Measurements from ENCODE around the gene CCDC134.
A peak's percentile ranks its signal among the peaks of the same experiment; 100 is the strongest.
"Not testable (repeated sequence)": the region's sequence is repeated elsewhere in the genome, so short reads cannot be mapped to it uniquely, and the experiment has no call there.

The CCDC134 gene

GRCh38 chr22:41826430-41827383, 26.2 kb downstream of the CCDC134 start:
- no peak for DNase-seq

- DNase-seq = no peak
Measured at GRCh38 chr22:41827671-41828070, 27.2 kb downstream of the CCDC134 start.

GRCh38 chr22:41828516-41828915, 28.0 kb downstream of the CCDC134 start:
- peak; percentile 41 for DNase-seq

GRCh38 chr22:41830174-41830573, 29.7 kb downstream of the CCDC134 start:
- DNase-seq = no peak

- no peak for DNase-seq
Measured at GRCh38 chr22:41831383-41831782, 30.9 kb downstream of the CCDC134 start.

- DNase-seq = no peak
Measured at GRCh38 chr22:41831828-41832552, 31.5 kb downstream of the CCDC134 start.

GRCh38 chr22:41832553-41833368, 32.3 kb downstream of the CCDC134 start, which contains the start of gene SREBF2:
Gene SREBF2, plus strand, starts transcription at chr22:41833105. Its CDS starts 166 bp downstream, at chr22:41833271.
- DNase-seq = peak; percentile 98

- DNase-seq = peak; percentile 58
Measured at GRCh38 chr22:41833369-41834004, 33.0 kb downstream of the CCDC134 start.

- DNase-seq = peak; percentile 11
Measured at GRCh38 chr22:41834005-41834944, 33.8 kb downstream of the CCDC134 start.

- not testable (repeated sequence) for DNase-seq
Measured at GRCh38 chr22:41835462-41835861, 35.0 kb downstream of the CCDC134 start.

- no peak for DNase-seq
Measured at GRCh38 chr22:41836551-41836950, 36.1 kb downstream of the CCDC134 start.

- no peak for DNase-seq
Measured at GRCh38 chr22:41838842-41839618, 38.6 kb downstream of the CCDC134 start.

GRCh38 chr22:41840216-41840615, 39.7 kb downstream of the CCDC134 start:
- no peak for DNase-seq

- DNase-seq = no peak
Measured at GRCh38 chr22:41841085-41841712, 40.7 kb downstream of the CCDC134 start.

- no peak for DNase-seq
Measured at GRCh38 chr22:41842996-41843970, 42.8 kb downstream of the CCDC134 start.

- no peak for DNase-seq
Measured at GRCh38 chr22:41844036-41844435, 43.6 kb downstream of the CCDC134 start.

GRCh38 chr22:41844513-41844912, 44.0 kb downstream of the CCDC134 start:
- DNase-seq = no peak
